CD4-positive, alpha-beta memory T cell (primary cell): ENCODE data around the gene DDHD1. TPM values are rescaled to one million over a fixed set of nuclear protein-coding genes. Genes with fewer than 3 reads are reported as not detected.
A peak's percentile ranks its signal among the peaks of the same experiment; 100 is the strongest.

Experiments
- CTCF ChIA-PET: fragments of 350-600 bp; sonication (Branson Sonifier 250); formaldehyde crosslinking; loops from one replicate; lab custom pipeline; 2021; ENCODE audit warnings: inconsistent platforms; ENCODE audit not compliant: partially characterized antibody; lab: Charles Lee
- POLR2A ChIA-PET: fragments of 350-600 bp; sonication (Branson Sonifier 250); formaldehyde crosslinking; loops from one replicate; lab custom pipeline; 2021; ENCODE audit not compliant: partially characterized antibody; lab: Charles Lee
- DNase-seq, 5 donors: peaks; one replicate each; pipeline versions ENCODE4 v3.0.0 to v3.0.0-alpha.2; 2020 to 2022; ENCODE audit warnings: mixed read lengths in 1 of 5
- H3K27ac ChIP-seq: one replicate; pipeline ENCODE4 v1.7.0; 2013; ENCODE audit warnings: low read depth, low read length
- H3K27me3 ChIP-seq: 2 replicates; pipeline ENCODE4 v1.7.0; 2013; ENCODE audit warnings: mild to moderate bottlenecking, low read length, moderate library complexity; ENCODE audit not compliant: insufficient read depth
- H3K36me3 ChIP-seq: 2 replicates; pipeline ENCODE4 v1.7.0; 2013; ENCODE audit warnings: mild to moderate bottlenecking, low read length, moderate library complexity; ENCODE audit not compliant: insufficient read depth
- H3K4me1 ChIP-seq: 2 replicates; pipeline ENCODE4 v1.7.0; 2013; ENCODE audit warnings: mild to moderate bottlenecking, low read length, moderate library complexity; ENCODE audit not compliant: insufficient read depth
- H3K4me3 ChIP-seq, 2 donors: one replicate each; pipeline ENCODE4 v1.7.0; 2013; ENCODE audit warnings: low read length in 2 of 2, mild to moderate bottlenecking in 1 of 2
- H3K9me3 ChIP-seq, 2 donors: one replicate each; pipeline ENCODE4 v1.7.0; 2013; ENCODE audit warnings: low read length in 2 of 2, control low read depth in 1 of 2; ENCODE audit not compliant: control insufficient read depth in 1 of 2
- H3K27ac Mint-ChIP-seq, 7 donors: one replicate each; pipeline ENCODE4 v1.8.0; 2020 to 2021; ENCODE audit warnings: mixed read lengths in 7 of 7, mild to moderate bottlenecking in 6 of 7, inconsistent platforms in 3 of 7, moderate library complexity in 3 of 7
- H3K27me3 Mint-ChIP-seq, 2 donors: one replicate each; pipeline ENCODE4 v1.8.0; 2020 to 2021; ENCODE audit warnings: mixed read lengths in 2 of 2
- H3K36me3 Mint-ChIP-seq, 2 donors: one replicate each; pipeline ENCODE4 v1.8.0; 2020 to 2021; ENCODE audit warnings: mixed read lengths in 2 of 2, inconsistent platforms in 1 of 2, mild to moderate bottlenecking in 1 of 2
- H3K4me1 Mint-ChIP-seq, 4 donors: one replicate each; pipeline ENCODE4 v1.8.0; 2020 to 2021; ENCODE audit warnings: mixed read lengths in 4 of 4, mild to moderate bottlenecking in 1 of 4
- H3K4me3 Mint-ChIP-seq, 8 donors: one replicate each; pipeline ENCODE4 v1.8.0; 2020 to 2021; ENCODE audit warnings: mixed read lengths in 8 of 8, mild to moderate bottlenecking in 7 of 8, moderate library complexity in 6 of 8, inconsistent platforms in 3 of 8
- H3K9me3 Mint-ChIP-seq, 8 donors: one replicate each; pipeline ENCODE4 v1.8.0; 2020 to 2021; ENCODE audit warnings: mixed read lengths in 8 of 8, mild to moderate bottlenecking in 5 of 8, inconsistent platforms in 3 of 8, moderate library complexity in 1 of 8
- intact Hi-C: fragments of 100-400 bp; cut with micrococcal nuclease; formaldehyde crosslinking; loops from one replicate; pipeline ENCODE4 v1.15.1; 2023
- polyA plus RNA-seq, 2 donors: library from polyadenylated mRNA; unstranded; fragments of 300-500 nt; fragmentation: Illumina TruSeq; gene quantifications; one replicate each; pipeline ENCODE4 v1.2.3, GENCODE V29; 2021
- total RNA-seq, 2 experiments: library from RNA; stranded (reverse); gene quantifications; one replicate each; pipeline ENCODE4 v1.2.3, GENCODE V29; 2021

Gene DDHD1
- total and polyA plus RNA-seq, 4 experiments from 2014 or later, result 3.5 to 53.5 (median 28.3) TPM

- Histone ChIP-seq H3K27ac (peak overlapping the region; percentile 87), H3K9me3 (no peaks in the 10 kb centered on the region), H3K36me3 (no peaks in the 10 kb centered on the region), H3K4me1 (peaks cover 54% of the 10 kb centered on the region), H3K27me3 (no peaks in the 10 kb centered on the region), H3K4me3 (peak overlapping the region; percentile 87 to 90)
- Mint-ChIP-seq H3K4me3 (peak overlapping the region; percentile 93 to 100 (median 99)), H3K27ac (peak overlapping the region; percentile 95 to 99 (median 98)), H3K9me3 (peaks cover 0 to 4% (median 0%) of the 10 kb centered on the region in 8 donors), H3K36me3 (peaks cover 0 to 19% of the 10 kb centered on the region in 2 donors), H3K4me1 (peaks cover 42 to 66% (median 53%) of the 10 kb centered on the region in 4 donors), H3K27me3 (no peaks in the 10 kb centered on the region)
- intact Hi-C loops, result loop anchor here (1.0 to 10.0 kb wide), 9 partner anchors 64 to 1912 kb away; partner anchors contain the start of genes ERO1A, FRMD6, GNPNAT1 and GPR137C
- POLR2A ChIA-PET, result interaction anchor here (0.7 to 5.8 kb wide), 35 partner anchors 9 to 1911 kb away, joined by 3 to 156 read pairs (median 4); partner anchors contain the start of genes ERO1A, GNG2, GPR137C and SOCS4
- peak; percentile 68 to 76 (median 73) for DNase-seq
- CTCF ChIA-PET, result interaction anchor here (0.9 to 5.4 kb wide), 11 partner anchors 9 to 1499 kb away, joined by 3 to 36 read pairs (median 5); no protein-coding TSS in a partner anchor
Measured at GRCh38 chr14:53152184-53152886, 788 bp downstream of the DDHD1 start.

DNA sequence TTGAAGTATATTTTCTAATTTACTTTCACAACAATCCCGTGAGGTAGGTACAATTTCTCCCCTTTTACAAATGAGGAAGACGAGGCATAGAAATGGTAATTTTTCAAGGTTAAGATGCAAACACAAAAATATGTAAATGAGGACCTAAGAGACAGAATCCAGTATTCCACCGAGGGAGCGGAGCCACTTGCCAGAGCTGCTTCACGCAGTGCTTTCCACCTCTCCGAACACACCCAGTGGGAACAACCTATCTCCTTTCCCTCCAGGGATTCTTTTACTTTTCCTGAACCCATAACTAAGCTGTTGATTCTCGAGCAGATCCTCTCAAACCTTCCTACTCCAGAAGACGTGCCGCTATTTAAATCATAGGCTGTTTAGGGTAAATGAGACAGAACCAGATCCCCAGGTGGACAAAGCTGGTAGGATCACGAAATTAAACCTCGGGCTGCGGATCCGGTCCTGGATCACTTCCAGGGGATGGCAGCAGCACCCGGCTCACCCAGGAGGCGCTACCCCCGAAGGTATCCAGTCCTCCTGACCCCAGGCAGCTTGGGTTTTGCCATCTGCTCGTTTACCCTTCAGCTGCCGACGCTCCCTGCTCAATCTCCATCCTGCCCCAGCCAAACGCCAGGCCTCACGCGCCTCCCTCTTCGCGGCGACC lies 1.5 kb downstream of the DDHD1 start:
- DNase-seq, result peak; percentile 45 to 69 (median 46)
- Histone ChIP-seq H3K36me3 (no peaks in the 10 kb centered on the region), H3K4me1 (peaks cover 58% of the 10 kb centered on the region), H3K27ac (peak overlapping the region; percentile 87), H3K9me3 (no peaks in the 10 kb centered on the region), H3K4me3 (peak overlapping the region; percentile 87 to 90), H3K27me3 (no peaks in the 10 kb centered on the region)
- intact Hi-C loops, result loop anchor here (1.0 to 10.0 kb wide), 10 partner anchors 42 to 1911 kb away; partner anchors contain the start of genes ERO1A, FRMD6, GNPNAT1 and GPR137C
- Mint-ChIP-seq H3K9me3 (peaks cover 0 to 4% (median 0%) of the 10 kb centered on the region in 8 donors), H3K27me3 (no peaks in the 10 kb centered on the region), H3K4me1 (peaks cover 47 to 73% (median 58%) of the 10 kb centered on the region in 4 donors), H3K27ac (peak overlapping the region; percentile 95 to 99 (median 98)), H3K36me3 (peaks cover 0 to 21% of the 10 kb centered on the region in 2 donors), H3K4me3 (peak overlapping the region; percentile 93 to 100 (median 99))
- ChIA-PET POLR2A (interaction anchor here (0.8 to 5.8 kb wide), 25 partner anchors 9 to 1875 kb away, joined by 3 to 156 read pairs (median 6); partner anchors contain the start of genes ERO1A, GPR137C, SOCS4 and TXNDC16), CTCF (interaction anchor here (1.0 to 5.4 kb wide), 9 partner anchors 9 to 1499 kb away, joined by 3 to 36 read pairs (median 6); no protein-coding TSS in a partner anchor)

GRCh38 chr14:53149668-53150316 lies 3.3 kb downstream of the DDHD1 start:
- Histone ChIP-seq H3K27me3 (no peaks in the 10 kb centered on the region), H3K36me3 (no peaks in the 10 kb centered on the region), H3K4me1 (peaks cover 58% of the 10 kb centered on the region), H3K27ac (no peak overlapping the region), H3K4me3 (no peak overlapping the region), H3K9me3 (no peaks in the 10 kb centered on the region)
- intact Hi-C loops, result loop anchor here (5.0 to 10.0 kb wide), 5 partner anchors 92 to 1497 kb away; partner anchors contain the start of genes ERO1A, FRMD6 and SAMD4A
- DNase-seq, result no peak
- Mint-ChIP-seq H3K27me3 (no peaks in the 10 kb centered on the region), H3K27ac (peak overlapping the region; percentile 9 to 99 (median 30)), H3K4me1 (peaks cover 50 to 81% (median 59%) of the 10 kb centered on the region in 4 donors), H3K4me3 (peak overlapping the region; percentile 37 to 100 (median 95)), H3K9me3 (peaks cover 0 to 4% (median 0%) of the 10 kb centered on the region in 8 donors), H3K36me3 (peaks cover 3 to 19% of the 10 kb centered on the region in 2 donors)
- ChIA-PET CTCF (interaction anchor here (1.3 to 5.4 kb wide), 2 partner anchors 41 to 95 kb away, joined by 5 to 36 read pairs; no protein-coding TSS in a partner anchor), POLR2A (interaction anchor here (1.1 to 5.8 kb wide), 3 partner anchors 41 to 78 kb away, joined by 3 to 156 read pairs (median 4); no protein-coding TSS in a partner anchor)

DNA sequence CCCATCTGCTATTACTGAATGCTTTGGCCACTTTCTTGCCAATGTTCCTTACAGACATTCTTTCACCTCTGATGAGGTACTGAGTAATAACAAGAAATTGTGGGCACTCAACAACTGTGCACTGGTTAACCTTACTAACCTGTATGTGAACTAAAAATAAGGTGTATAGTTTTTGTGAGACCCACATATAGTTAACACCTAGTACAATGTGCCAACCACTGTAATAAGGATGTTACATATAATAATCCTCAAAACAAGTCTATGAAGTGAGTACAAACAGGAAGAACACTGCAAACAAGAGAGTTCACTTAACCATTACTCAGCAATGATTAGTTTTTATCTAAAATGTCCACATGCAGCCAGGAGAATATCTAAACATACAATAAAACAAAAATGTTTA lies 4.5 kb downstream of the DDHD1 start:
- intact Hi-C loops, result no loop called here
- POLR2A ChIA-PET, result interaction anchor here (5.8 kb wide), 1 partner anchor 40 kb away, joined by 156 read pairs; no protein-coding TSS in a partner anchor
- H3K27ac ChIP-seq, result no peak overlapping the region

GRCh38 chr14:53147893-53148292 lies 5.2 kb downstream of the DDHD1 start:
- POLR2A ChIA-PET, result no interaction called here
- no peaks in the 10 kb centered on the region for H3K27me3 ChIP-seq
- DNase-seq, result no peak
- H3K9me3 Mint-ChIP-seq, result peaks cover 0 to 10% (median 5%) of the 10 kb centered on the region in 8 donors
- H3K9me3 ChIP-seq, result peaks cover 0 to 4% of the 10 kb centered on the region in 2 donors
- no peak overlapping the region for H3K27ac ChIP-seq
- peak overlapping the region in 2 of 8 donors; percentile 21 to 56 for H3K4me3 Mint-ChIP-seq
- H3K4me1 Mint-ChIP-seq, result peaks cover 46 to 66% (median 58%) of the 10 kb centered on the region in 4 donors
- no peaks in the 10 kb centered on the region for H3K36me3 ChIP-seq
- CTCF ChIA-PET, result no interaction called here
- H3K36me3 Mint-ChIP-seq, result peaks cover 15 to 21% of the 10 kb centered on the region in 2 donors
- no peak overlapping the region for H3K27ac Mint-ChIP-seq
- H3K27me3 Mint-ChIP-seq, result no peaks in the 10 kb centered on the region
- H3K4me1 ChIP-seq, result peaks cover 47% of the 10 kb centered on the region
- H3K4me3 ChIP-seq, result no peak overlapping the region
- intact Hi-C loops, result no loop called here

More for the DNA sequence above, 4.5 kb downstream of the DDHD1 start:
- Mint-ChIP-seq H3K27ac (peak overlapping the region in 2 of 7 donors; percentile 19 to 26), H3K4me1 (peaks cover 47 to 71% (median 59%) of the 10 kb centered on the region in 4 donors), H3K9me3 (peaks cover 0 to 4% (median 0%) of the 10 kb centered on the region in 8 donors), H3K27me3 (no peaks in the 10 kb centered on the region), H3K4me3 (peak overlapping the region in 6 of 8 donors; percentile 23 to 65 (median 49)), H3K36me3 (peaks cover 7 to 19% of the 10 kb centered on the region in 2 donors)
- H3K4me3 ChIP-seq, result no peak overlapping the region
- H3K9me3 ChIP-seq, result no peaks in the 10 kb centered on the region
- no peak for DNase-seq
- CTCF ChIA-PET, result no interaction called here
- no peaks in the 10 kb centered on the region for H3K36me3 ChIP-seq
- peaks cover 51% of the 10 kb centered on the region for H3K4me1 ChIP-seq
- no peaks in the 10 kb centered on the region for H3K27me3 ChIP-seq

DNA sequence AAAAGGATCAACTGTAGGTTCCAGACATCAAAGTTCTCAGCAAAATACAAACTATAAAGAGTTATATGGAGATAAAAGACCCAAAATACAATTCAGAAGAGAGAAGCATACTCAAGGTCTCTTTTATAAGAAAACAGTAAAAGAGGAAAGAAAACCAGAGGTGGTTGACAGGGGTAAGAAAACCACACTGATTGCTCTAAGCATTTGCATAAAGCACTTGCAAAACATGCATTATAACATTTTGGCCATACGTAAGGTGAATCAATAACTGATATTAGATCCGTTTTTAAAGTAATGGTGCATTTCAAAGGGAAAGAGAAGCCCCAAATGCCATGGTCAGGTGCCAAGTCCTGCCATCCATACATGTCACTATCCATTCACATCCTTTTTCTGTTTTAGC lies 5.9 kb downstream of the DDHD1 start:
- Histone ChIP-seq H3K4me3 (no peak overlapping the region), H3K9me3 (peaks cover 0 to 4% of the 10 kb centered on the region in 2 donors), H3K27me3 (no peaks in the 10 kb centered on the region), H3K36me3 (no peaks in the 10 kb centered on the region), H3K27ac (no peak overlapping the region), H3K4me1 (peaks cover 47% of the 10 kb centered on the region)
- Mint-ChIP-seq H3K27ac (peak overlapping the region in 1 of 7 donors; percentile 67), H3K4me3 (peak overlapping the region in 3 of 8 donors; percentile 16 to 61 (median 30)), H3K36me3 (peaks cover 20 to 22% of the 10 kb centered on the region in 2 donors), H3K9me3 (peaks cover 0 to 14% (median 9%) of the 10 kb centered on the region in 8 donors), H3K27me3 (no peaks in the 10 kb centered on the region), H3K4me1 (peaks cover 45 to 70% (median 57%) of the 10 kb centered on the region in 4 donors)
- no peak for DNase-seq
- ChIA-PET CTCF (no interaction called here), POLR2A (no interaction called here)
- intact Hi-C loops, result no loop called here
